D721Med (cell line): ENCODE measurements around the gene TMEM229A.
A peak's percentile ranks its signal among the peaks of the same experiment; 100 is the strongest.
"Not testable (repeated sequence)": the region's sequence is repeated elsewhere in the genome, so short reads cannot be mapped to it uniquely, and the experiment has no call there.

Experiments
- DNase-seq: peaks from one replicate; pipeline ENCODE4 v3.0.0; 2011; ENCODE audit warnings: low spot score; ENCODE audit not compliant: insufficient read length
- FAIRE-seq: peaks from 2 replicates; lab custom pipeline; 2011; peaks lifted over from hg19 to GRCh38; lab: Jason Lieb, UNC
- TF ChIP-seq, protein P1 (sequence below): IDR thresholded peaks from 2 replicates; pipeline ENCODE4 v1.5.1; 2012; ENCODE audit warnings: mild to moderate bottlenecking, control low read depth; ENCODE audit not compliant: insufficient read depth; ENCODE audit errors: missing control alignments

Gene TMEM229A

DNA sequence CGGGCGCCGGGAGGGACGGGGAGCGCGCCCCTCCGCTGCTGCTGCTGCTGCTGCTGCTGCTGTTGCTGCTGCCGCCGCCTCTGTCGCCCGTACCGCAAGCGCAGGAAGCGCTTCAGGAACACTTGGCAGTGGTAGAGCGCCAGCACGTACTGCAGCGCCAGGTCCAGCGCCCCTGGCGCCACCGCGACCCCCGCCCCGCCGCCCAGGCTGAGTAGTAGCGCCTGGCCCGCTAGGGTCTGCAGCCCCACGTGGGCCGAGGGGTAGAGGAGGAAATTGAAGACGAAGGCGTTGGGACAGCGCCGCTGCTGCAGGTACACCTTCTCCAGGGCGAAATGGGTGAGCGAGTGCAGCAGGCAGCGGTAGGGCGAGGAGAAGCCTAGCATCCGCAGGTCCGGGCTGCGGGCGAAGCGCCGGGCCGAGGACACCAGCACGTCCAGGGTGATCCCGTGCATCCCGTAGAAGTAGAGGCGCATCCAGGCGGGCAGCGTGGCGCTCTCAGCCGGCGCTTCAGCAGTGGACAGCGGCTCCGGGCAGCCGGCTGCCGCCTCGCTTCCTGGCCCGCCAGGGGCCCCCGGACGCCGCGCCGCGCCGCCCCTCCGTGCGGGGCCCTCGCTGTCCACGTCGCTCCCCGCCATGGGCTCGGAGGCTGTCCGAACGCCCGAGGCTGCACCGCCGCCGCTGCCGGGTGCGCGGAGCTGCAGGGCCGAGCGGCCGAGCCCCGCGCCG lies at the start of gene TMEM229A:
TMEM229A (minus strand) TSS at position 699 of the 726 bp plus-strand sequence; CDS start at position 635, 64 bp downstream.
- DNase-seq, result no peak
- TF ChIP-seq, protein P1, sequence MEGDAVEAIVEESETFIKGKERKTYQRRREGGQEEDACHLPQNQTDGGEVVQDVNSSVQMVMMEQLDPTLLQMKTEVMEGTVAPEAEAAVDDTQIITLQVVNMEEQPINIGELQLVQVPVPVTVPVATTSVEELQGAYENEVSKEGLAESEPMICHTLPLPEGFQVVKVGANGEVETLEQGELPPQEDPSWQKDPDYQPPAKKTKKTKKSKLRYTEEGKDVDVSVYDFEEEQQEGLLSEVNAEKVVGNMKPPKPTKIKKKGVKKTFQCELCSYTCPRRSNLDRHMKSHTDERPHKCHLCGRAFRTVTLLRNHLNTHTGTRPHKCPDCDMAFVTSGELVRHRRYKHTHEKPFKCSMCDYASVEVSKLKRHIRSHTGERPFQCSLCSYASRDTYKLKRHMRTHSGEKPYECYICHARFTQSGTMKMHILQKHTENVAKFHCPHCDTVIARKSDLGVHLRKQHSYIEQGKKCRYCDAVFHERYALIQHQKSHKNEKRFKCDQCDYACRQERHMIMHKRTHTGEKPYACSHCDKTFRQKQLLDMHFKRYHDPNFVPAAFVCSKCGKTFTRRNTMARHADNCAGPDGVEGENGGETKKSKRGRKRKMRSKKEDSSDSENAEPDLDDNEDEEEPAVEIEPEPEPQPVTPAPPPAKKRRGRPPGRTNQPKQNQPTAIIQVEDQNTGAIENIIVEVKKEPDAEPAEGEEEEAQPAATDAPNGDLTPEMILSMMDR, result no peak
- no peak for FAIRE-seq

DNA sequence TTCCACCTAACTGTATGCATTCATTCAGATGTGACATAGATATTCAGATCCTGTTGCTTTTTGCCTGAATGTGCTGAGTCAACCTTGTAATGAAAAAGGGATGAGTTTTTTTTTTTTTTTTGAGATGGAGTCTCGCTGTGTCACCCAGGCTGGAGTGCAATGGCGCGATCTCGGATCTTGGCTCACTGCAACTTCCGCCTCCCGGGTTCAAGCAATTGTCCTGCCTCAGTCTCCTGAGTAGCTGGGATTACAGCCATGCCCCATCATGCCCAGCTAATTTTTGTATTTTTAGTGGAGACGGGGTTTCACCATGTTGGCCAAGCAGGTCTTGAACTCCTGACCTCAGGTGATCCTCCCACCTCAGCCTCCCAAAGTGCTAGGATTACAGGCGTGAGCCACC lies 49.4 kb upstream of the TMEM229A start:
- not testable (repeated sequence) for DNase-seq, FAIRE-seq

DNA sequence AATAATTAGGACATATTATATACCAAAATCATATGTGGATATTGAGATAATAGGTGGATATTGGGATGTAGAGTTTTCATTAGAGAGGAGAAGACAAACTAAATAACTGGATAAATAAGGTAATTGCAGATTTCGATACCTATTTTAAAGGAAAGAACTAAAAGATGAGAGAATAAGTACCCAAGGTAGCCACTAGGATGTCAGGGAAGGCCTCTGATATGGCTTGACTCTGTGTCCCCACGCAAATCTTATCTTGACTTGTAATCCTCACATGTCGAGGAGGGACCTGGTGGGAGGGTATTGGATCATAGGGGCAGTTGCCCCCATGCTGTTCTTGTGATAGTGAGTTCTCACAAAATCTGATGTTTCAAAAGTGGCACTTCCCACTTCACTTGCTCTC lies 44.7 kb upstream of the TMEM229A start:
- DNase-seq (no peak), FAIRE-seq (no peak)
- TF ChIP-seq, protein P1, result no peak

DNA sequence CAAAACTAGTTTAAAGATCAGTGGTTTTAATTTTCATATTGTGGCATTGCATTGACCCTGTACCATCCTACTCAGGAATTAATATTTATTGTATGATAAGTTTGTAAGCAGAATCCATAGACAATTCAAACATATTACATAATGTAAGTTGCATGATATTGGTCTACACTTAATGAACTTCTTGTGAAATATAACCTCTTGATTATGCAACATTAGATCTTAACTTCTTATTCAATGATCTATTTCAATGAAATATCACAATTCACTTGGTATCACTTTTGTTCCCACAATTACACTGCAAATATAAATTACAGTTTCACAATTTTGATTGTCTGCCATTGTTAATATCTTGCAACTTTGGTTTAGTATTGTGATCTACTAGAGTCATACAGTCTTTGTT lies 44.0 kb upstream of the TMEM229A start:
- FAIRE-seq (no peak), DNase-seq (no peak)
- TF ChIP-seq, protein P1, result no peak

DNA sequence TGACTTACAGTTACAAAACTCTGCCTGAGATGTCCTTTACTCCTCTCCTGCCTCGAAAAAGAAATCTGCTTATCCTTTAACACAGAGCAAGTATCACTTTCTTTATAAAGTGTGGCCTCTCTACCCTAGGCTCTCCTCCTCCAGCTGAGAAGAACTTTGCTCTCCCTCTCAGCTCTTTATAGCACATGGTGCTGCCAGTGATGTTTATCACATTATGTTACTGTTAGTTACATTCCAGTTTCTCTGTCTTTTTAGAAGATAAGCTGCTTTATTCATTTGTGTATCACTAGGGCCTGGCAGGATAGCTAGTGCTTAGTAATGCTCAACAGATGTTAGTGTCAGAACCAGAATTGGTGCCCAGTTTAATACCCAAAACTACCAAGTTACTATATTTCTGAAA lies 41.1 kb upstream of the TMEM229A start:
- TF ChIP-seq, protein P1, result no peak
- DNase-seq, result no peak
- peak; percentile 72 for FAIRE-seq

DNA sequence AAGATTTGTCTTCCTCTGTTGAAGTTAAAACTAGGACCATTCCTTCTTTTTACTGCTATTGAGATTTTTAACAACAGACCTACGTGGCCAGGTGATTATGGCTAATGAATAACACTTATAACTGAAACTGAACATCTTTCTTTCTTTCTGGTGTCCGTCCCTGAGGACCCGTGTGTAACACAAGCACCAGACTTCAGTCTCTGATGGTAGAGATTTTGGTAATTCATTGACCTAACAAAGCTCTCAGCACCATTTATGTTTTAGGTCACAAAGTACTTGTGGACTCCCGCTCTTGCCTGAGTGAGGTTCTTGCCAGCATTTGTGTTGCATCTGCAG lies 40.4 kb upstream of the TMEM229A start:
- FAIRE-seq, result no peak
- DNase-seq, result no peak
- TF ChIP-seq, protein P1, result no peak

DNA sequence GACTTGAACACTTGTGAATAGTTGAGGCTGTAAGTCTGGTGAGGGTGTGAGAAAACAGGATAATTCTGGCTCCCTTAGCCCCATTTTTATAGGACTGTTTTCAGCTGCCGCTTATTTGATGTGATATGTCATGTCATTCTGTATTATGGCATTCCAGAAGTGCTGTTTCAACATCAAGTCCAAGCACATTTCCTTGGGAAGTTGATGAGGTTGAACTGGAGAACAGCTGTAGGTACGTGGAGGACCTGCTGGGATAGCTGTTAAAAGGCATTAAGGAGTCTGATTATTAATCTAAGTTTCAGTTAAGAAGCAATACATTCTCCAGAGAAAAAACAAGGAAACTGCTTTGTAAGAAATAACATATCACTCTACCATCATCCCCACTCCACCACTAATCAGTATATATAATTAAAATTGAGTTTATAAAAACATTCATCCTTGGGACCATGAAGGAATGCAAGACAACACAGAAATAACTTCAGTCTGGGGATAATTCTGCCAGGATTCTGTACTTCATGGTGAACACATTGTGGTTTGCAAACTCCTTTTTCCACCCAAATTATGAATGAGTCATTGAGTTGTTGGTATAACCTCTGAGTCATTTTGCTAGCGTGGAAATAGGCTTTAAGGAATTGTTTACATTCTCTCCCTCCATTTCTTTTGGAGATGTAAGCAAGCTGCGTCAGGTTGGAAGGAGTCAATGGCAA lies 39.9 kb upstream of the TMEM229A start:
- DNase-seq, result no peak
- FAIRE-seq, result peak; percentile 11
- TF ChIP-seq, protein P1, result no peak
